Superior temporal gyrus (tissue), 1 donor: ENCODE data around the gene FUT3.
"Not testable (repeated sequence)": the region's sequence is repeated elsewhere in the genome, so short reads cannot be mapped to it uniquely, and the experiment has no call there.

Experiments used
- DNase-seq: peaks from one replicate; pipeline ENCODE4 v3.0.0-alpha.2; 2016; ENCODE audit errors: extremely low spot score

The FUT3 gene

DNA sequence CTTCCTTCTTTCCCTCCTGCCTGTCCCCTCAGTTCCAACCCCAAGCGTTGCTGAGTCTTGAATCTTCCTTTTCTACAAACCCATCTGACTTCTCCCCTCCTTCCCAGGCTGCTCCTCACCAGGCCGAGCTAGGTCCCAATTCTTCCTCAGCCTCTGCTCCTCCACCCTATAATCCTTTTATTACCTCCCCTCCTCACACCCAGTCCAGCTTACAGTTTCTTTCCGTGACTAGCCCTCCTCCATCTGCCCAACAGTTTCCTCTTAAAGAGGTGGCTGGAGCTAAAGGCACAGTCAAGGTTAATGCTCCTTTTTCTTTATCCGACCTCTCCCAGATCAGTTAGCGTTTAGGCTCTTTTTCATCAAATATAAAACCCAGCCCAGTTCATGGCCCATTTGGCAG, 2.6 kb downstream of the FUT3 start:
- DNase-seq, result not testable (repeated sequence)

DNA sequence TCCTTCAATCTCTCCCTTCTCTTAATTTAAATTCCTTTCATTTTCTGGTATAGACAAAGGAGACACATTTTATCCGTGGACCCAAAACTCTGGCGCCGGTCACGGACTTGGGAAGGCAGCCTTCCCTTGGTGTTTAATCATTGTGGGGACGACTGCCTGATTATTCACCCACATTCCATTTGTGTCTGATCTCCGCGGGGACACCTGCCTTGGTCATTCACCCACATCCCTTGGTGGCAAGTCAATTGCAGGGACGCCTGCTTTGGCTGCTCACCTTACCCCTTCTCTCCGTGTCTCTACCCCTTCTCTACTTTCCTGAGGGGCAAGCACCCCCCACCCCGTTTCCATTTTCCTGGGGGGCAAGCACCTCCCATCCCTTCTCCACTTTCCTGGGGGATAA, 3.4 kb downstream of the FUT3 start:
- not testable (repeated sequence) for DNase-seq

DNA sequence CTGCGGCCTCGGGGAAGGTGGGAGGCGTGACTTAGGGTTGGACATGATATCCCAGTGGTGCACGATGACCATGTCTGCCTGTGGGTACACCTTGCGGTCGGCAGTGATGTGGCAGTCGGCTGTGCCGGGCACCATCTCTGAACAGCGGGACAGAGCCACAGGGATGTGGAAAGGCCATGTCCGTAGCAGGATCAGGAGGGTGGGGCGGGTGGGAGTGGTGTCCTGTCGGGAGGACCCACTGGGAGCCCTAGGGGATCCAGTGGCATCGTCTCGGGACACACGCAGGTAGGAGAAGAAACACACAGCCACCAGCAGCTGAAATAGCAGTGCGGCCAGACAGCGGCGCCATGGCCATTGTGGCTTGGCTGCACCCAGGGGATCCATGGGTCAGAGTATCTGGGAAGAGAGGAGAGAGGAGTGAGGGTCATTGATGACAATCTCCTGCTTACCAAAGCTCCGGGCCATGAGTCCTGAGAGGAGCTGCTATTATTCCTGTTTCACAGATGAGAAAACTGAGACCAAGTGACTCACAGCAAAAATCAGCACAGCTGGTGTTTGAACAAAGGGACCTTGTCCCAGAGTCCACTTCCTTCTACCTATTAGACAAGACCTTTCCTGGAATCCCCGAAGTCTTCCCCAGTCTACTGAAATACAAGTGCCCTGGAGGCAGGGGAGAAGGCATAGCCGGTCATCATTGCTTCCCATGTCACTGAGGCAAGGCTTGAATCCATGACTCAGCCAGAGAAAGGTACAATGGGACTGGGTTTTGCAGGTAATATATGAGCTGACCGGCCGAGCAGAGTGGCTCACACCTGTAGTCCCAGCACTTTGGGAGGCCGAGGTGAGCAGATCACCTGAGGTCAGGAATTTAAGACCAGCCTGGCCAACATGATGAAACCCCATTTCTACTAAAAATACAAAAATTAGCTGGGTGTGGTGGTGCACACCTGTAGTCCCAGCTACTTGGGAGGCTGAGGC, 6.5 kb downstream of the FUT3 start:
- DNase-seq, result no peak

DNA sequence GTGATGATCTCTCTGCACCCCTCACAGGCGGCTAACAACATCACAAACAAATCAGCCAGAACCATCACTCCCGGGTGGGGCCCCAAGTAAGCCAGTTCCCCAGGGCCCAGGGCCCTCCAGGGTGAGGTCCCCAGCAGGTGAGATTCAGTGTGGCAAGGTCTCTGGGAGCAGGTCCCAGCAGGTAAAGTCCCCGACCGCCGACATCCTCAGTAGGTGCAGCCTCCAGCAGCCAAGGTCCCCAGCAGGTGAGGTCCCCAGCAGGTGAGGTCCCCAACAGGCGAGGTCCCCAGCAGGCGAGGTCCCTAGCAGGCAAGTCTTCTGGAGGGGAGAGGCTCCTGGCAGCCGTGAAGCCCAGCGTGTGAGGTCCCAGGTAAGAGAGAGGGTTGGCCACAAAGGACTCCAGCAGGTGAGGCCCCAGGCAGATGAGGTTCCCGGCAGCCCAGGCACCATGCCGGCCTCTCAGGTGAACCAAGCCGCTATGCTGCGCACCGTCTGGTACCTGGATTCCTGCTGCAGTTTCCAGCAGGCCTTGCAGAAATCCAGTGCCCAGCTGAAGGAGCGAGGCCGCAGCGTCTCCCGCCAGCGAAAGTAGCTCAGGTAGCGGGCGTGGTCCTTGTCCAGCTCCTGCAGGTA, 7.8 kb downstream of the FUT3 start:
- no peak for DNase-seq

DNA sequence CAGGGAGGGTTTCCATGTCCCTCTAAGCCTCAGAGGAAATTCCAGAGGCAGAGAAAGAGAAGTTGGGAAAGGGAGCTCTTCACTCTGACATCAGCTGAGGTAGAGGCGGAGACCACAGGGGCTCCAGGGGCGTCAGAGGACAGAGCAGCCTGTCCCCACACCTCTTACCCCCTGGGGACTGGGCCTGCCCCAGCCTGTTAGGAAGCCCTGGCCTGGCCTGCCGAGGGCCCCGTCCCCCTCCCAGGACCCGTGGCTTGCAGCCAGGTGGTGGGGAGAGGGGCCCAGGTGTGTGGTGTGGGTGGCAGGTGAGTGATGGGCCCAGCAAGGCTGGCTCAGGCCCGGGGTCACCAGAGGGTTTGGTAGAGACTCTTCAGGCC, 9.5 kb downstream of the FUT3 start:
- not testable (repeated sequence) for DNase-seq

DNA sequence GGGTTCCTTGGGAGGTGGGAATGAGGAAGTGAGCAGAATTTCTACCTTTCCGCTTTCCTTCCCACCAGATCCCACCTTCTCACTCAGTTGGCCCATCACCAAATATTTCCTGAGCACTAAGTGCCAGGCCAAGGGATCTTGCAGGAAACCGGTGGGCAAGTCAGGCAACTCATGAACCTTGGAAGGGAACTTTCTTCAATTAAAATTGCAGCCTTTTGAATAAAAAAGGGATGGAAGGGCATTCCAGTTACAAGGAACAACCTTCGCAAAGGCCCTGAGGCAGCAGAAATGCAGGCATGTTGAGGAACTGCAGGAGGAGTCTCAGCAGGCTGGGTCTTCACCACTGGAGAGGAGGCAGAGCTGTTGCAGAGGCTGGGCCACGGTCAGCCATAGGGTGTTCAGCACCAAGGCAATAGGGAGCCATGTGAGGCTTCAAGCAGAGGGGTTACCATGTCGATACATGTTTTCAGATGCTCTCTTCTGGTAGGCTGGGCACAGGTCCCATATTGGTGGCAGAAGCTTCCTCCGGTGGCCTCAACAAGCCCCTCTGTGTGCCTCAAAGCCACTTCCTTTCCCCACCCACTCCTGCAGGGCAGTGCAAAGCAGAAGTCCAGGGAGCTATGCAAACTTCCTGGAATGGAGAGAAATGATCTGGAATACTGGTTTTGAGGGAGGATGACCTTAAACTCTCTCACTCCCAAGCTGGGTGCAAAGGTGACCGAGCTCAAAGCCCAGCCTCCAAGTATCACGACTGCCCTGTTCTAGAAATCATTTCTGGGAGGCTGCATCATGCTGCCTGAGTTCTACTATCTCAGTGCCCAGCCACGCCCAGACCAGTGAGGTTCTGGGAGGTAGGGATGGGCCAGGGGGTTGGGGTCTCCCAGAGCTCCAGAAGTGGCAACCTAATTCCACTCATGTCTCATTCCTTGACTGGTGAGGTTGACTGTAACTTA, 11.9 kb downstream of the FUT3 start, which contains the start of gene FUT6:
Gene FUT6, minus strand, starts transcription at position 638 of the 953 bp plus-strand sequence. CDS start 7,135 bp downstream, outside the sequence.
- DNase-seq, result no peak

DNA sequence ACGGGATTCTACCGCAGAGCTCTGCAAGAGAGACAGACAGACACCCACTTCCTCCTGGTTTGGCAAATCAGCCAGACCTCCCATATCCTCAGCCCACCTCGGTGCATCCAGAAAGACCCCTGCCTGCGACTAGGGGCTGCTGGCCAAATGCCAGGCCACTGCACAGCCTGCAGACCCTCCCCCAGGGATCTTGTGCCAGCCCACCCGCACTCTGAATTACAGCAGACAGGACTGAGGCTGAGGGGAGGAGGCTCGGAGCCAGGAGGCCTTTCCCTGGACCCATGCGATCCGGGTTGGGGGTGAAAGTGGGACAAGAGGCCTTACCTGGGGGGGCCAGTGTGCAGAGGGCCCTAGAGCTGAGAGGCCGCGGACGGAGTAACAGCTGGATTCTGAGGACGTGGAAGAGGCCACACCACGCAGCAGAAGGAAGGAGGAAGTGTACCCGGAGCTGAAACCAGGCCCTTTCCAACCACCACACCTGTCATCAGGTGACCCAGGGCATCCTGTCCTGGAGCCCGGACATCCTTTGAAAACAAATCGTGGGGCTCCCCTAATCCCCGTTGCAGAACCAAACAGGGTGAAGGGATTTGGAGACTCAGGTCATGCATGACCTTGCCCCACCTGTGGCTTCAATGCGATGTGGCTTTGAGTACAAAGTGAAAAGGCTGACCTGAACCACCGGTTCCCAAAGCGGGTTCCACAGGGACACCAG, 12.7 kb downstream of the FUT3 start:
- no peak for DNase-seq

DNA sequence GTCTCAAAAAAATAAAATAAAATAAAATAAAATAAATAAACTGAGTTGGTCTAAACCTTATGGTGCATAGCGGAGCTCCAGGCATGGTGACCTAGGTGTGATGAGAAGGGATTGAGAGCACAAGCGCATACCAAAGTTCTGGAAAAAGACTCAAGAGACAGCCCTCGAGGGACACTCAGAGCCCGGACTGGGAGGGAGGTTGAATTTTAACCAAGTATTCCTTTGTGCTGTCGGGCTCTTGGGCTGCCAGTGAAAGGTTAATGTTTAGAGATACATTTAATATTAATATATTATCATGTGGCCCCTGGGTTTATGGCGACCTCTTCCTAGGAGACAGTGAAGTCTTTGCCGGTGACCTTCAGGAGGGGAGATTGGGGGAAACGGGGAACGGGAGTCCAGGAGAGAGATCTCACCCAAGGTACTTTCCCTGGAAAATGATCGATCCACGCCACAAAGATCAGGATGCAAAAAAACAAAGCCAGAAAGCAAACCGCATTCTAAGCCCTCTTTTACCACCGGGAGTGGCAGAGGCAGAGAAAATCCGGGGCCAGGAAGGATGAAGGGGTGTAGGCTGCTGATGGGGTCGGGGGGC, 13.4 kb downstream of the FUT3 start:
- DNase-seq, result no peak

DNA sequence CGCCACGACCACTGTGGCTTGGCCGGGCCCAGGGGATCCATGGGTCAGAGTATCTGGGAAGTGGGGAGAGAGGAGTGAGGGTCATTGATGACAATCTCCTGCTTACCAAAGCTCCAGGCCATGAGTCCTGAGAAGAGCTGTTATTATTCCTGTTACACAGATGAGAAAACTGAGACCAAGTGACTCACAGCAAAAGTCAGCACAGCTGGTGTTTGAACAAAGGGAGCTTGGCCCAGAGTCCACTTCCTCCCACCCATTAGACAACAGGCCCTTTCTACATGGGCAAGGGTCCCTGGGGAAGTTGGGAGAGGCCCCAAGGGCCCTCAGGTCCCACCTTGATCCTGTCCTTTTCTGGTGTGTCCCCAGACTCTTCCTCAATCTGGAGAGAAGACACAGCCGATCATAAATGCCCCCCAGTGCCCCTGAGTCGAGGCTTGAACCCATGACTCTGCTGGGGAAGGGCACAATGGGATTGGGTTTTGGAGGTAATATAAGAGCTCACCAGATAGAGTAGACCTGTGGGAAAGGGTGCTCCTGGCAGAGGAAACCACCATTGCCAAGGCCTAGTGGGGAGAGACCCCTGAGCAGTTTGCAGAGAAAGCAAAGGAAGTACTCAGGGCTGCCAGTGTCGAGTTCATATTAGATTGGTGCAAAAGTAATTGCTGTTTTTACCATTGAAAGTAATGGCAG, 18.6 kb downstream of the FUT3 start:
- DNase-seq, result no peak

DNA sequence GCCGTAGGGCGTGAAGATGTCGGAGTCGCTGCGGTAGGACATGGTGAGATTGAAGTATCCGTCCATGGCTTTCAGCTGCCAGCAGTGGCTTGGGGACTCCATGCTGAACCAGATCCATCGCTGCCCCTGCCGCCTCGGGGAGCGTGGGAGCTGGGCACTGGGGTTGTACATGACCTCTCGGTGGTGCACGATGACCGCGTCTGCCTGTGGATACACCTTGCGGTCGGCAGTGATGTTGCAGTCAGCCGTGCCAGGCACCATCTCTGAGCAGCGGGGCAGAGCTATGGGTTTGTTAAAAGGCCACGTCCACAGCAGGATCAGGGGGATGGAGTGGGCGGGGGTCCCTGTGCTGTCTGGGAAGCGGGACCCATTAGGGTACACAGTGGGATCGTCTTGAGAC, 19.2 kb downstream of the FUT3 start:
- no peak for DNase-seq

DNA sequence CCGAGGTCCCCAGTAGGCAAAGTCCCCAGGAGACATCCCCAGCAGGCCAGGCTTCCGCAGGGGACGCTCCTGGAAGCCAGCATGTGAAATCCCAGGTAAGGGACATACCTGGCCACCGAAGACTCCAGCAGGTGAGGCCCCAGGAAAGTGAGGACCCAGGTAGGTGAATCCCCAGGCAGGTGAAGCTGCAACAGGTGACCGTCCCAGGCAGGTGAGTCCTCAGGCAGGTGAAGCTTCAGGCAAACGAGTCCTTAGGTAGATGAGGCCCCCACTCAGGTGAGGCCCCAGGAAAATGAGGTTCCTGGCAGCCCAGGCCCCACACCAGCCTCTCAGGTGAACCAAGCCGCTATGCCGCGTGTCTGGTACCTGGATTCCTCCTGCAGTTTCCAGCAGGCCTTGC, 20.1 kb downstream of the FUT3 start:
- DNase-seq, result no peak

DNA sequence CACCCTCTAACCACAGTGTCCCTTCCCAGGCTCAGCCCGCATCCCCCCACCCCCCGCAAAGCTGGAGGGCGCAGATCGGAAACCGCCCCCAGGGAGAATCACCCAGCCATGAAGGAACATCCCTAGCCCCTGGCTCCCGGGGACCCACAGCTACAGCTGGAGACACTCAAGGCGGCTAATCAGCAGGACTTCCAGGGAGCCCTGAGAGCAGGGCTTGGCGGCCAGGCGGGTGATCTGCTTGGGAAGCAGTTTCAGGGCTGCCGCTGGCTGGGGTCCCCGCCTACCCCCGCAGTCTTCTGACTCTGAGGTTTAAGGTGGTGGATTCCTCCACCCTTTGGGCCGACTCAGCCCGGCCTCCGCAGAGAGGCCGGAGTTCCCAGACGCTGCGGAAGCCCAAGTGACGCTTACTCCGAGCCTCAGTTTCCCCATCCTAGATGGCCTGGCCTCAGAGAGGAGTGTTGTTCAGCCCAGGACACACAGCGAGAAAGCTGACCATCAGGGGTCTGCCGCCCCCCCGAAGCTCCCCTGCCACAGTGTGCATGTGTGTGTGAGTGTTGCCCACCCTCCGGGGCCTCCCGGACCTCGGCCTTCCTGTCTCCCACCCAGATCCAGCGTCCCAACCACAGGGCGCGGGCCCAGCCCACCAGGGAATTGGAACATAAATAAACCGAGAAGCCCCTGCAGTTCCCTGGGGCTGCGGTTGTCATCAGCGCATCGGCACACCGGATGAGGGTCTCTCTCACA, 21.5 kb downstream of the FUT3 start:
- no peak for DNase-seq

DNA sequence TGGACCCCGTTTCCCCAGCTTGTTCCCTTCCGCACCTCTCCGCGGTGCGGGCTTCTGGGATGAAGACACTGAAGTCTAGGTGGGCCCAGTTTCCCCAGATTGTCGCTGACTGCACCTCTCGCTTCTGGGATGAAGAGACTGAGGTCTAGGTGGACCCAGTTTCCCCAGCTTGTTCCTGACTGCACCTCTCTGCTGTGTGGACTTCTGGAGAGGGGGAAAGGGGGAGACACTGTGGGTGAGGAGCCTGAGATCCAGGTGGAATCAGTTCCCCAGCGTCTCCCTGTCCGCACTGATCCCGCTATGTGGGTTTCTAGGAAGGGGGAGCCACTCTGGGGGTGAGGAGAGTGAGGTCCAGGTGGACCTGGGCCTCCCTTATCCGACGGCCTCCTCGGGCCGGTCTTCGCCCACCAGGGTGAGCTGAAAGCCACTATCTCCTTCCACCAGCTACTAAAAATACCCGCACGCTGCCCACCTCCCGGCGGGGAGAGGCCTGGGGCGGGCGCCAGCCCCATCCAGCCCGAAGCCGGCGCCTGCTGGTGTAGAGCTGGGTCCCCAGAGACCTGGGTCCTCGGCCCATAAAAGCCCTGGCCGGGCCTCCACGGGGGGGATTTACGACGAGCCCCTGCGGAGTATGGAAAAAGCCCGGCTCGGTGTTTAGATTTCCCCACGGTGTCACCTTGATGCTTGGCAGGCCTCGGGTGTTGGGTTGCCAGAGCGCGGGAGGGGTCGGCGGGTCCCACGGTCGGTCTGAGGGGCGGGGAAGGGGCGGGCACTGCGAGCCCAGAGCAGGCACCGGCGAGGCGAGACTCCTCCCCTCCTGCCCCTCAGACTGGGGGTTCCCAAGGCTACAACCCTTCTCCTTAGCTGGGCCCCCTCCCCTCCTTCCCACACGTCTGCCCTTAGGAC, 22.3 kb downstream of the FUT3 start:
- peak; percentile 7 for DNase-seq

DNA sequence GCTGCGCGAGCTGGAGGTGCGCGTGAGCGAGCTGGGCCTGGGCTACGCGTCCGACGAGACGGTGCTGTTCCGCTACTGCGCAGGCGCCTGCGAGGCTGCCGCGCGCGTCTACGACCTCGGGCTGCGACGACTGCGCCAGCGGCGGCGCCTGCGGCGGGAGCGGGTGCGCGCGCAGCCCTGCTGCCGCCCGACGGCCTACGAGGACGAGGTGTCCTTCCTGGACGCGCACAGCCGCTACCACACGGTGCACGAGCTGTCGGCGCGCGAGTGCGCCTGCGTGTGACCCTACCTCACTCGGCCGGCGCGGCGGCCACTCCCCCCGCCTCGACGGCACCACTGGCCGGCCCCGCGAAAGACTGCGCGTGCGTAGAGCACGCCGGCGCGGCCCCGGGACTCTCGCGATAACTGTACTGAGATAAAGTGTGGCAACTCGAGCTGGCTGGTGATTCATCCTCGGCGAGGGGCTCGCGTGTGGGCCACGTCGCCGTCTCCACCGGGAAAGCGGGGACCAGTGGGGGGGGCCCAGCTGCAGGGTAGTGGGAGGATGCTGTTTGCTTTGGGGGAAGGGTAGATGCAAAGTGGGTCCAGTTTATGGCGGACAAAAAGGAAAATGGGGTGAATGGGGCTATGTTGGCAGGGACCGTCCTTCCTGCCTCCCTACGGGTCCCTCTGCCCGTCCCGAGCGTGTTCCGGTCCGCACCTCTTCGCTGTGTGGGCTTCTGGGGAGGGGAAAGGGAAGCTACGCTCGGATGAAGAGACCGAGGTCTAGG, 23.2 kb downstream of the FUT3 start:
- DNase-seq, result peak; percentile 73

DNA sequence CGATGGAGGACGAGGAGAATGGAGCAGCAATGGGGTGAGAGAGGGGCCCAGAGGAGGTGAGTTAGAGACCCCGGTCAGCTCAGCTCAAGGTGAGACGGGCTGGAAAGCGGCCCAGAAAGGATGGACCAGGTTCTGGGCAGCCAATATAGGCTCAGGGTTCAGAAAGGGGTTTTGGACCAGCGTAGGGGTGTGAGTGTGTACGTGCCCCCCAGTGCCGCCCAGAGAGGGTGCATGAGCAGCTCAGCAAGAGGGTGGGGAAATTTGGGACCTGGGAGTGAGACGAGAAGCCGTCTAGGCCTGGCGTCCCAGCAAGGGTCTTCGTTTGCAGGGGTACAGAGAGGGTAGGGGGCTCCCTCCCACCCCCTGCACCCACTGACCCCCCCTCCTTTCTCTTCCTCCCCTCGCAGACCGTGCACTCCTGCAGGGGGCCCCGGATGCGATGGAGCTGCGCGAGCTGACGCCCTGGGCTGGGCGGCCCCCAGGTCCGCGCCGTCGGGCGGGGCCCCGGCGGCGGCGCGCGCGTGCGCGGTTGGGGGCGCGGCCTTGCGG, 23.8 kb downstream of the FUT3 start:
- no peak for DNase-seq

DNA sequence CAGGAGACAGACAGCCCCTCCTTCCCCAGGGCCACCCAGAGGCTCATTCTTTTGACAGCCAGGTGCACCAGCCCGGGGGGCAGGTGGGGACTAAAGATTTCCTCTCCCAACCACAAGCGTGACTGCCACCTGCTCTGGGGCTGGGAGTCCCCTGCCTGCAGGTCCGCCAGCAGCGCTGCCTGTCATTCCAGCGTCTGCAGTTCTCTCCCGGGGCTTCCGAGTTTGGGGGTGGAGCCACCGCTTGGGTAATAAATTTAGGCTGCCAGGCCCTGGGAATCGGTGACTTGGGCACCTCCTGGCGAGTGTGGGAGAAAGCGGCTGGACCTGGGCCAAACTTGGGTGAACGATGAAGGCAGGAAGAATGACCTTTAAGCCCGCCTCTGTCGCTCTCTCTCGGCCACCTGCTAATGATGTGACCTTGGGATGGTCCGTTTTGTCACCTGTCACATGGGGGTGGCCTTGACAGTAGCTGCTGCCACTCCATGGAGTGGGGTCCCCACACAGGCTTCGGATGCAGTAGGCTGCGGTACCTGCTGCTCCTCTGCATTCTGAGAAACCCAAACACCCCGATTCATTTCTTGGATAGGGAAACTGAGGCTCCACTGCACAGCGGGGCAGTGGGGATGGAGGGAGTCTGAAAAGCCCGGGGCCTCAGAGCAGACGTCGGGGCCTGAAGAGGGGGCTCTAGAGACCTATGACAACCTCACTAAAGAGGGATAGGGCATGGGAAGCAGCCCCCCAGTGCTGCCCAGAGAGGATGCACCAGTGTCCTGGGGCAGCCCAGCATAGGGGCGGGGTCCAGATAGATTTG, 24.5 kb downstream of the FUT3 start:
- no peak for DNase-seq
